KOPT-K1 (cell line): ENCODE measurements around the gene NUP42.
"Not testable (repeated sequence)": the region's sequence is repeated elsewhere in the genome, so short reads cannot be mapped to it uniquely, and the experiment has no call there.

Source experiments
- H3K27ac ChIP-seq: fragments of 200-600 bp; sonication (generic); 2 replicates; pipeline ENCODE4 v1.5.1; 2016; ENCODE audit warnings: antibody characterized with exemption, mild to moderate bottlenecking, low read depth, low read length; ENCODE audit not compliant: poor library complexity, severe bottlenecking
- H3K36me3 ChIP-seq: fragments of 200-600 bp; sonication (generic); 2 replicates; pipeline ENCODE4 v1.5.1; 2017; ENCODE audit warnings: antibody characterized with exemption, mild to moderate bottlenecking, low read length, moderate library complexity; ENCODE audit not compliant: insufficient read depth
- H3K9me3 ChIP-seq: fragments of 200-600 bp; sonication (generic); 2 replicates; pipeline ENCODE4 v1.5.1; 2017; ENCODE audit warnings: antibody characterized with exemption, low read length, mild to moderate bottlenecking; ENCODE audit not compliant: insufficient read depth, poor library complexity, severe bottlenecking

Gene NUP42

GRCh38 chr7:23184709-23185359 lies 3.0 kb downstream of the NUP42 start:
- H3K9me3 ChIP-seq: no peaks in the 10 kb centered on the region
- peaks cover 50% of the 10 kb centered on the region for H3K36me3 ChIP-seq
- H3K27ac ChIP-seq: no peak overlapping the region

DNA sequence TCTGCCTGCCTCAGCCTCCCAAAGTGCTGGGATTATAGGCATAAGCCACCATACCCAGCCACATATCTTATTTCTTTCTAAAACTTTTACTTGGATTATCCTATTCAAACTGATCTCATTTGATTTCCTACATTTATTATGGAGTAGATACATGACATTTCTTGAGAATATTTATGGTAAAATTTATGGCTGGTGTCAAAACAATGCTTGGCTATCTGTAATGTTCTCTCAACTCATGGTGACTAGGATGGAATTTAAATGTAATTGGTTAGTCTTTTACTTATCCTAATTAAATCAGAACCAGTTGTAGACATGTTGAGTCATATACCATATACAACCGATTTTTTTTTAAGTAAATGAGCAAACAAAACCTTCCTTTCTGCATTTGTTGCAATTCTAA lies 4.1 kb downstream of the NUP42 start:
- Histone ChIP-seq H3K27ac (no peak overlapping the region), H3K9me3 (no peaks in the 10 kb centered on the region), H3K36me3 (peaks cover 62% of the 10 kb centered on the region)

DNA sequence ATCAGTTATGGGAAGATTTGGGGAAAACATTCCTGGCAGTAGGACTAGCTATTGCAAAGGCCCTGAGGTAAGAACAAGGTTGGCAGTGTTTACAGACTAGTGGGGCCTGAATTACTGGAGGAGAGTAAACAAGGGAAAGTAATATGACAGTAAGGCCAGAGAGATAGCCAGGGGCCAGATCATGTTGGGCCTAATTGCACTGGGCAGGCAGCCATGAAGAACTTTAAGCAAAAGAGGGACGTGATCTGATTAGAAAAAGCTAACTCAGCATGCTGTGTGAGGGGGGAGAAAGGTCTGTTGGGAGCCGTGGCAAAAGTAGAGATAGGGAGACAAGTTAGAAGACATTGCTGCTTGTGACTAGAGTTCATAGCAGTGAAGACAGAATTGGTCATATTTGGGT lies 9.2 kb downstream of the NUP42 start:
- Histone ChIP-seq H3K27ac (no peak overlapping the region), H3K36me3 (peaks cover 98% of the 10 kb centered on the region)

GRCh38 chr7:23193650-23194227 lies 11.9 kb downstream of the NUP42 start:
- peaks cover 94% of the 10 kb centered on the region for H3K36me3 ChIP-seq
- not testable (repeated sequence) for H3K27ac ChIP-seq, H3K9me3 ChIP-seq

More for the DNA sequence above, 9.2 kb downstream of the NUP42 start:
- no peaks in the 10 kb centered on the region for H3K9me3 ChIP-seq

DNA sequence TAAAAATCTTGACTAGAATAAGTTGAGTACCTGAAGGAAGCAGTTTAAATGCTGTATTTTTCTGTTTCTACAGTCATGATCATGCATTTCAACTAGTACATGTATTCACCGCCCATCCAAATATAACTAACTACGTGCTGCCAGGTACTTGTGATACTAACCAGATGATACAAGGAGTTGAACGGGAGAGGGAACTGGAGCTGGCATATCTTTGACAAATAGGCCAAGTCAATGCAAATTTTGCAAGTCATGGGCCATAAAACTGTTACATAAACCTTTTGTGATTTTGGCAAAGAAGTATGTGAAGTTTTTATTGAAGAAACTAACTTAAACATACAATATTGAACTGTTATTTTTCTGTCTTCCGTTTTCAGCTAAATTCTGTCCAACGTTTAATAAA lies 14.5 kb downstream of the NUP42 start:
- Histone ChIP-seq H3K36me3 (peaks cover 94% of the 10 kb centered on the region), H3K27ac (no peak overlapping the region), H3K9me3 (no peaks in the 10 kb centered on the region)

DNA sequence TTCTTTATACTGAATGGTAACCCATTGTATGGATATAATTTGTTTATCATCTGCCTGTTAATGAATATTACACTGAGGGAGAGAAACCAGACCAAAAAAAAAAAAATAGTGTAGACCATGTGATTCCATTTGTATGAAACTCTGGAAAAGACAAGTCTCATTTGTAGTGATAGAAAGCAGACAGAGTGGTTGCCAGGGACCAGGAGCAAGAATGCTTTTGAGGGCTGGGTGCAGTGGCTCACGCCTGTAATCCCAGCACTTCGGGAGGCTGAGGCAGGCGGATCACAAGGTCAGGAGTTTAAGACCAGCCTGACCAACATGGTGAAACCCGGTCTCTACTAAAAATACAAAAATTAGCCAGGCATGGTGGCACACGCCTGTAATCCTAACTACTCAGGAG lies 15.9 kb downstream of the NUP42 start:
- not testable (repeated sequence) for H3K27ac ChIP-seq, H3K9me3 ChIP-seq
- H3K36me3 ChIP-seq: peaks cover 94% of the 10 kb centered on the region

DNA sequence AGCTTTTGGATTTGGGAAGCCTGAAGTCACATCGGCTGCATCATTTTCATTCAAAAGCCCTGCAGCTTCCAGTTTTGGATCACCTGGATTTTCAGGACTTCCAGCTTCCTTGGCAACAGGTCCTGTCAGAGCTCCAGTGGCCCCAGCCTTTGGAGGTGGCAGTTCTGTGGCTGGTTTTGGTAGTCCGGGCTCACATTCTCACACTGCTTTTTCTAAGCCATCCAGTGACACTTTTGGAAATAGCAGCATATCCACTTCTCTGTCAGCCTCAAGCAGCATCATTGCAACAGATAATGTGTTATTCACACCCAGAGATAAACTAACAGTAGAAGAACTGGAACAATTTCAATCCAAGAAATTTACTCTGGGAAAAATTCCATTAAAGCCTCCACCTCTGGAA lies 18.5 kb downstream of the NUP42 start:
- no peak overlapping the region for H3K27ac ChIP-seq
- no peaks in the 10 kb centered on the region for H3K9me3 ChIP-seq
- peaks cover 84% of the 10 kb centered on the region for H3K36me3 ChIP-seq

- H3K9me3 ChIP-seq: no peaks in the 10 kb centered on the region
- peaks cover 51% of the 10 kb centered on the region for H3K36me3 ChIP-seq
- H3K27ac ChIP-seq: no peak overlapping the region
Measured at GRCh38 chr7:23204241-23204640, 22.4 kb downstream of the NUP42 start.

- Histone ChIP-seq H3K9me3 (no peaks in the 10 kb centered on the region), H3K36me3 (peaks cover 38% of the 10 kb centered on the region), H3K27ac (no peak overlapping the region)
Measured at GRCh38 chr7:23205577-23205908, 23.7 kb downstream of the NUP42 start.

- H3K27ac ChIP-seq: no peak overlapping the region
- H3K36me3 ChIP-seq: peaks cover 32% of the 10 kb centered on the region
- no peaks in the 10 kb centered on the region for H3K9me3 ChIP-seq
Measured at GRCh38 chr7:23205909-23206767, 24.3 kb downstream of the NUP42 start.

DNA sequence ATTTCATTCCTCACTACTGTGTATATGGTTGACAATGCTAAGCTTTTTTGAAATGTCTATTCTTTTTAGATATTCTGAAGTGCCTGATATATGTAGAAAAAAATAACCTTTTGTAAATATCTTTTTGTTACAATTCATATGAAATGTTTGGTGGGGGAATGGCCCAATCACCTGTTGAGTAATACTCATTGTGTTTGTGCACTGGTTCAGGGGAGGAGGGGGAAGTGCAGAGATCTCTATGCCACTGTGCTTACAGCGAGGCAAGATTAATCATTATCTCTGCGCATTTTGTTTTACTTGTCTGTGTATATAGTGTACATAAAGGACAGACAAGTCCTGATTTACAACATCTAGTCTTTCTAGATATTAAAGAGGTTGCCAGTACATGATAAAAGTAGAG lies 25.2 kb downstream of the NUP42 start:
- Histone ChIP-seq H3K36me3 (peaks cover 23% of the 10 kb centered on the region; the same call in 1 of the 2 replicates), H3K9me3 (no peaks in the 10 kb centered on the region), H3K27ac (no peak overlapping the region)

- H3K9me3 ChIP-seq: no peaks in the 10 kb centered on the region
- no peak overlapping the region for H3K27ac ChIP-seq
Measured at GRCh38 chr7:23207884-23208283, 26.0 kb downstream of the NUP42 start.

GRCh38 chr7:23208316-23208715 lies 26.5 kb downstream of the NUP42 start:
- no peaks in the 10 kb centered on the region for H3K9me3 ChIP-seq
- H3K27ac ChIP-seq: no peak overlapping the region
- peaks cover 10% of the 10 kb centered on the region; the same call in 1 of the 2 replicates for H3K36me3 ChIP-seq

More at GRCh38 chr7:23207884-23208283, 26.0 kb downstream of the NUP42 start:
- H3K36me3 ChIP-seq: peaks cover 15% of the 10 kb centered on the region; the same call in 1 of the 2 replicates

- H3K9me3 ChIP-seq: no peaks in the 10 kb centered on the region
- H3K36me3 ChIP-seq: no peaks in the 10 kb centered on the region
- no peak overlapping the region for H3K27ac ChIP-seq
Measured at GRCh38 chr7:23210506-23210905, 28.7 kb downstream of the NUP42 start.

DNA sequence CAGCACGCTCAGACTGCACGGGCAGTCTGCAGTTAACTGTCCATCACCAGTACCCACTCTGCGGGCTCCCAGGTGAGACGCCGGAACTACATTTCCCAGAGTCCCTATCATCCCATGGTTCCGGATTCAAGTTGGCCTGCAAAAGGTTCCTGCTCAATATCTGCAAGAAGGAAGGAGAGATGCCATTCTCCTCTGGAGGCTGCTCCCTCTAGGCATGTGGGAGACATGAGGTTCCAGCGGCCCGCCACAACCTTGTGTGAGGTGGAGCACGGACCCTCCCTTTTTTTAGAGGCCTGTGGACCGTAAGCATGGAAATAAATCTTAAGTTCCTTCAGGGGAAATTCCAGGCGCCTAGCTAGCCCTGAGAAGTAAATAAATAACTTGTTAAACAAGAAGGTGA lies 29.7 kb downstream of the NUP42 start:
- Histone ChIP-seq H3K36me3 (no peaks in the 10 kb centered on the region), H3K9me3 (no peaks in the 10 kb centered on the region), H3K27ac (no peak overlapping the region)
